ENCODE measurements around the gene ZBTB11. TPM values are rescaled to one million over a fixed set of nuclear protein-coding genes. Genes with fewer than 3 reads are reported as not detected.
A peak's percentile ranks its signal among the peaks of the same experiment; 100 is the strongest.

Gene ZBTB11
- total and polyA plus RNA-seq, 10 of the 15 experiments (the other 5 are each of a cell fraction or from before 2014, with no cell fraction given), result 3.5 to 25.7 (median 18.0) TPM

DNA sequence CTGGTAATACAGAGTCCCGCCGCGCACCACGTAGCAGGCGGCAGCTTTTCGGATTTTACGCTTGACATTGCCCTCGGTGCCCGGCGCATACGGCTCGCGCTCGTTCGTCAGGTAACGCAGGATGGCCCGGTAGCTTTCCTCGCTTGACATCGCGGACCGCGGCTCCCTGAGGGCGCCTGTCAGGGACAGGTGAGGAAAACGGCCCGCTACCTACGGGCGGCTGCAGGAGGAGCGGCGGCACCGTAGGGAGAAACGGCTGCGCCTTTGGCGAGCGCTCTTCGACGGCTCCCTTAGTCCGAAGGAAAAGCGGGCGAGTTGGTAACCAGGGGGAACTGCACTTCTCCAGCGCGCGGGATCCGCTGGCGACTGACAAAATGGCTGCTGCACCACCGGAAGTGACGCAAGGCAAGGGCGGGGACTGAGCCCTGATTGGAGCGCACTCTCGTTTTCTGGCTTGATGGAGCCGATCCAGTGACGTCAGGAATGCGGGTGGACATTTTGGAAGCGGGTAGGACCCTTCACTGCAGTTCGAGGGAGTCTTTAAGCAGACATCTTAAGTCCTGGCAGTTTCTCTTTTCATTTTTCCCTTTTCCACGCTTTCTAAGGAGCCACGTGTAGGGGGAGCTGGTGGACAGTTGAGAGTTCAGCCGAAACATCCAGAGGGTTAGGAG, at the start of gene ZBTB11 (continued):
- TF ChIP-seq CEBPB (IDR thresholded peaks at IDR 0.05; ENCODE audit: borderline replicate concordance in 1 of 2, low read depth in 2 of 2, low read length in 2 of 2), result no peak
- peak; percentile 78 for TF ChIP-seq POLR2A (IDR thresholded peaks at IDR 0.05; ENCODE audit: low read depth, low read length)
- 0 out of 4 replicates have a peak, but pooled peaks of 1 of the 2 experiments have one; percentile 14 for TF ChIP-seq EP300 (IDR thresholded peaks at IDR 0.05; ENCODE audit: borderline replicate concordance in 1 of 2, control insufficient read depth in 1 of 2, low read depth in 2 of 2, low read length in 2 of 2)
- TF ChIP-seq, protein P1, sequence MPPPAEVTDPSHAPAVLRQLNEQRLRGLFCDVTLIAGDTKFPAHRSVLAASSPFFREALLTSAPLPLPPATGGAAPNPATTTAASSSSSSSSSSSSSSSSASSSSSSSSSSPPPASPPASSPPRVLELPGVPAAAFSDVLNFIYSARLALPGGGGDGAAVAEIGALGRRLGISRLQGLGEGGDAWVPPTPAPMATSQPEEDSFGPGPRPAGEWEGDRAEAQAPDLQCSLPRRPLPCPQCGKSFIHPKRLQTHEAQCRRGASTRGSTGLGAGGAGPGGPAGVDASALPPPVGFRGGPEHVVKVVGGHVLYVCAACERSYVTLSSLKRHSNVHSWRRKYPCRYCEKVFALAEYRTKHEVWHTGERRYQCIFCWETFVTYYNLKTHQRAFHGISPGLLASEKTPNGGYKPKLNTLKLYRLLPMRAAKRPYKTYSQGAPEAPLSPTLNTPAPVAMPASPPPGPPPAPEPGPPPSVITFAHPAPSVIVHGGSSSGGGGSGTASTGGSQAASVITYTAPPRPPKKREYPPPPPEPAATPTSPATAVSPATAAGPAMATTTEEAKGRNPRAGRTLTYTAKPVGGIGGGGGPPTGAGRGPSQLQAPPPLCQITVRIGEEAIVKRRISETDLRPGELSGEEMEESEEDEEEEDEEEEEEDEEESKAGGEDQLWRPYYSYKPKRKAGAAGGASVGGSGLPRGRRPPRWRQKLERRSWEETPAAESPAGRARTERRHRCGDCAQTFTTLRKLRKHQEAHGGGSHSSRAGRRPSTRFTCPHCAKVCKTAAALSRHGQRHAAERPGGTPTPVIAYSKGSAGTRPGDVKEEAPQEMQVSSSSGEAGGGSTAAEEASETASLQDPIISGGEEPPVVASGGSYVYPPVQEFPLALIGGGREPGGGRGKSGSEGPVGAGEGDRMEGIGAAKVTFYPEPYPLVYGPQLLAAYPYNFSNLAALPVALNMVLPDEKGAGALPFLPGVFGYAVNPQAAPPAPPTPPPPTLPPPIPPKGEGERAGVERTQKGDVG (CRISPR knock-in tag; IDR thresholded peaks at IDR 0.05), result no peak
- TF ChIP-seq ASH2L (IDR thresholded peaks at IDR 0.05; ENCODE audit: borderline replicate concordance, low read depth), result no peak
- TF ChIP-seq RBBP5 (conservative IDR thresholded peaks at IDR 0.05), result no peak
- 0 out of 2 replicates have a peak, but pooled peaks have one; percentile 5 for TF ChIP-seq DPF2 (IDR thresholded peaks at IDR 0.05)
- TF ChIP-seq POU2F2 (IDR thresholded peaks at IDR 0.05; ENCODE audit: borderline replicate concordance, low read depth, low read length), result no peak; the same call in 2 of the 3 replicates
- TF ChIP-seq SPI1 (IDR thresholded peaks at IDR 0.05; ENCODE audit: borderline replicate concordance, insufficient read depth, low read depth, low read length), result 0 out of 2 replicates have a peak, but pooled peaks have one; percentile 5
- TF ChIP-seq, protein P2, sequence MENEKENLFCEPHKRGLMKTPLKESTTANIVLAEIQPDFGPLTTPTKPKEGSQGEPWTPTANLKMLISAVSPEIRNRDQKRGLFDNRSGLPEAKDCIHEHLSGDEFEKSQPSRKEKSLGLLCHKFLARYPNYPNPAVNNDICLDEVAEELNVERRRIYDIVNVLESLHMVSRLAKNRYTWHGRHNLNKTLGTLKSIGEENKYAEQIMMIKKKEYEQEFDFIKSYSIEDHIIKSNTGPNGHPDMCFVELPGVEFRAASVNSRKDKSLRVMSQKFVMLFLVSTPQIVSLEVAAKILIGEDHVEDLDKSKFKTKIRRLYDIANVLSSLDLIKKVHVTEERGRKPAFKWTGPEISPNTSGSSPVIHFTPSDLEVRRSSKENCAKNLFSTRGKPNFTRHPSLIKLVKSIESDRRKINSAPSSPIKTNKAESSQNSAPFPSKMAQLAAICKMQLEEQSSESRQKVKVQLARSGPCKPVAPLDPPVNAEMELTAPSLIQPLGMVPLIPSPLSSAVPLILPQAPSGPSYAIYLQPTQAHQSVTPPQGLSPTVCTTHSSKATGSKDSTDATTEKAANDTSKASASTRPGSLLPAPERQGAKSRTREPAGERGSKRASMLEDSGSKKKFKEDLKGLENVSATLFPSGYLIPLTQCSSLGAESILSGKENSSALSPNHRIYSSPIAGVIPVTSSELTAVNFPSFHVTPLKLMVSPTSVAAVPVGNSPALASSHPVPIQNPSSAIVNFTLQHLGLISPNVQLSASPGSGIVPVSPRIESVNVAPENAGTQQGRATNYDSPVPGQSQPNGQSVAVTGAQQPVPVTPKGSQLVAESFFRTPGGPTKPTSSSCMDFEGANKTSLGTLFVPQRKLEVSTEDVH (IDR thresholded peaks at IDR 0.05; ENCODE audit: low read depth, partially characterized antibody), result peak; percentile 70
- TF ChIP-seq ESRRA (IDR thresholded peaks at IDR 0.05; ENCODE audit: low read length), result 0 out of 2 replicates have a peak, but pooled peaks have one; percentile 24
- peak; percentile 88 for TF ChIP-seq SP1 (IDR thresholded peaks at IDR 0.05; ENCODE audit: low read depth, low read length)
- TF ChIP-seq, protein P3, sequence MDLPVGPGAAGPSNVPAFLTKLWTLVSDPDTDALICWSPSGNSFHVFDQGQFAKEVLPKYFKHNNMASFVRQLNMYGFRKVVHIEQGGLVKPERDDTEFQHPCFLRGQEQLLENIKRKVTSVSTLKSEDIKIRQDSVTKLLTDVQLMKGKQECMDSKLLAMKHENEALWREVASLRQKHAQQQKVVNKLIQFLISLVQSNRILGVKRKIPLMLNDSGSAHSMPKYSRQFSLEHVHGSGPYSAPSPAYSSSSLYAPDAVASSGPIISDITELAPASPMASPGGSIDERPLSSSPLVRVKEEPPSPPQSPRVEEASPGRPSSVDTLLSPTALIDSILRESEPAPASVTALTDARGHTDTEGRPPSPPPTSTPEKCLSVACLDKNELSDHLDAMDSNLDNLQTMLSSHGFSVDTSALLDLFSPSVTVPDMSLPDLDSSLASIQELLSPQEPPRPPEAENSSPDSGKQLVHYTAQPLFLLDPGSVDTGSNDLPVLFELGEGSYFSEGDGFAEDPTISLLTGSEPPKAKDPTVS (IDR thresholded peaks at IDR 0.05; ENCODE audit: low read depth, low read length), result no peak
- peak; percentile 97 for TF ChIP-seq CREB1 (IDR thresholded peaks at IDR 0.05; ENCODE audit: low read depth)
- TF ChIP-seq MYB (IDR thresholded peaks at IDR 0.05; ENCODE audit: borderline replicate concordance, low read depth, low read length), result no peak
- TF ChIP-seq, protein P4, sequence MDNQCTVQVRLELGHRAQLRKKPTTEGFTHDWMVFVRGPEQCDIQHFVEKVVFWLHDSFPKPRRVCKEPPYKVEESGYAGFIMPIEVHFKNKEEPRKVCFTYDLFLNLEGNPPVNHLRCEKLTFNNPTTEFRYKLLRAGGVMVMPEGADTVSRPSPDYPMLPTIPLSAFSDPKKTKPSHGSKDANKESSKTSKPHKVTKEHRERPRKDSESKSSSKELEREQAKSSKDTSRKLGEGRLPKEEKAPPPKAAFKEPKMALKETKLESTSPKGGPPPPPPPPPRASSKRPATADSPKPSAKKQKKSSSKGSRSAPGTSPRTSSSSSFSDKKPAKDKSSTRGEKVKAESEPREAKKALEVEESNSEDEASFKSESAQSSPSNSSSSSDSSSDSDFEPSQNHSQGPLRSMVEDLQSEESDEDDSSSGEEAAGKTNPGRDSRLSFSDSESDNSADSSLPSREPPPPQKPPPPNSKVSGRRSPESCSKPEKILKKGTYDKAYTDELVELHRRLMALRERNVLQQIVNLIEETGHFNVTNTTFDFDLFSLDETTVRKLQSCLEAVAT (IDR thresholded peaks at IDR 0.05), result no peak; the same call in 1 of the 2 replicates
- TF ChIP-seq ETV6 (conservative IDR thresholded peaks at IDR 0.05 in 1 of 2, IDR thresholded peaks at IDR 0.05 in 1 of 2; ENCODE audit: borderline replicate concordance in 1 of 2, low read depth in 1 of 2), result no peak
- peak; percentile 98 for TF ChIP-seq CREM (IDR thresholded peaks at IDR 0.05; ENCODE audit: low read depth)
- TF ChIP-seq JUNB (IDR thresholded peaks at IDR 0.05), result no peak
- no peak for TF ChIP-seq CHD4 (IDR thresholded peaks at IDR 0.05)
- TF ChIP-seq CBX3 (IDR thresholded peaks at IDR 0.05; ENCODE audit: borderline replicate concordance, low read depth), result no peak
